H9 (cell line): Measurements from ENCODE around the gene PCDH10. TPM values are rescaled to one million over a fixed set of nuclear protein-coding genes. Genes with fewer than 3 reads are reported as not detected.

Experiments used
- DNase-seq: peaks from one replicate; pipeline ENCODE4 v3.0.0-alpha.2; 2017
- H2AFZ ChIP-seq: one replicate; pipeline ENCODE4 v1.6.1; 2013; ENCODE audit warnings: mild to moderate bottlenecking, low read length, control low read depth, moderate library complexity
- H2AK5ac ChIP-seq: 2 replicates; pipeline ENCODE4 v1.6.1; 2013; ENCODE audit warnings: low read length, control low read depth, mixed read lengths; ENCODE audit not compliant: insufficient read length
- H2BK120ac ChIP-seq: one replicate; pipeline ENCODE4 v1.6.1; 2013; ENCODE audit warnings: low read depth, mild to moderate bottlenecking, low read length, control low read depth, inconsistent platforms; ENCODE audit not compliant: poor library complexity, severe bottlenecking
- H2BK12ac ChIP-seq: 2 replicates; pipeline ENCODE4 v1.6.1; 2013; ENCODE audit warnings: low read length, control low read depth, mixed read lengths, low read depth; ENCODE audit not compliant: insufficient read length
- H2BK15ac ChIP-seq: 2 replicates; pipeline ENCODE4 v1.6.1; 2013; ENCODE audit warnings: low read depth, low read length, control low read depth
- H2BK20ac ChIP-seq: one replicate; pipeline ENCODE4 v1.6.1; 2013; ENCODE audit warnings: low read depth, mild to moderate bottlenecking, low read length, control low read depth, inconsistent platforms; ENCODE audit not compliant: poor library complexity, severe bottlenecking
- H2BK5ac ChIP-seq: 2 replicates; pipeline ENCODE4 v1.6.1; 2013; ENCODE audit warnings: low read length, control low read depth, mixed read lengths; ENCODE audit not compliant: insufficient read length
- H3K14ac ChIP-seq: 2 replicates; pipeline ENCODE4 v1.6.1; 2013; ENCODE audit warnings: low read length, control low read depth; ENCODE audit not compliant: insufficient read depth
- H3K18ac ChIP-seq: 2 replicates; pipeline ENCODE4 v1.6.1; 2013; ENCODE audit warnings: low read depth, mild to moderate bottlenecking, mixed read lengths, low read length, control low read depth; ENCODE audit not compliant: insufficient read length
- H3K23ac ChIP-seq: 2 replicates; pipeline ENCODE4 v1.6.1; 2013; ENCODE audit warnings: low read length, control low read depth, mixed read lengths, low read depth; ENCODE audit not compliant: insufficient read length
- H3K23me2 ChIP-seq: 2 replicates; pipeline ENCODE4 v1.6.1; 2013; ENCODE audit warnings: low read depth, mild to moderate bottlenecking, mixed read lengths, low read length, control low read depth; ENCODE audit not compliant: insufficient read length, poor library complexity, severe bottlenecking
- H3K27ac ChIP-seq: 2 replicates; pipeline ENCODE4 v1.5.1; 2013; ENCODE audit warnings: low read length, control low read depth, mixed read lengths, low read depth; ENCODE audit not compliant: insufficient read length
- H3K27me3 ChIP-seq: 2 replicates; pipeline ENCODE4 v1.6.1; 2013; ENCODE audit warnings: low read length, control low read depth, inconsistent platforms; ENCODE audit not compliant: insufficient read depth
- H3K4ac ChIP-seq: 2 replicates; pipeline ENCODE4 v1.6.1; 2013; ENCODE audit warnings: low read depth, mild to moderate bottlenecking, control low read depth, inconsistent platforms, low read length, moderate library complexity
- H3K4me1 ChIP-seq: 2 replicates; pipeline ENCODE4 v1.6.1; 2013; ENCODE audit warnings: low read length, control low read depth, inconsistent platforms; ENCODE audit not compliant: insufficient read depth
- H3K4me2 ChIP-seq: 2 replicates; pipeline ENCODE4 v1.6.1; 2013; ENCODE audit warnings: low read length, control low read depth, mixed read lengths; ENCODE audit not compliant: insufficient read length, insufficient read depth
- H3K56ac ChIP-seq: 2 replicates; pipeline ENCODE4 v1.6.1; 2013; ENCODE audit warnings: low read depth, mild to moderate bottlenecking, mixed read lengths, low read length, control low read depth; ENCODE audit not compliant: insufficient read length
- H3K79me1 ChIP-seq: 2 replicates; pipeline ENCODE4 v1.6.1; 2013; ENCODE audit warnings: low read depth, mild to moderate bottlenecking, moderate library complexity, low read length, control low read depth, inconsistent platforms; ENCODE audit not compliant: insufficient read depth, poor library complexity, severe bottlenecking
- H3K79me2 ChIP-seq: 2 replicates; pipeline ENCODE4 v1.6.1; 2013; ENCODE audit warnings: low read length, control low read depth, inconsistent platforms; ENCODE audit not compliant: insufficient read depth
- H3K9ac ChIP-seq: 2 replicates; pipeline ENCODE4 v1.6.1; 2013; ENCODE audit warnings: low read length, control low read depth, mixed read lengths; ENCODE audit not compliant: insufficient read length; ENCODE audit errors: extremely low read depth
- H3K9me3 ChIP-seq: one replicate; pipeline ENCODE4 v1.6.1; 2013; ENCODE audit warnings: low read depth, low read length, inconsistent platforms; ENCODE audit not compliant: control insufficient read depth
- H3T11ph ChIP-seq: one replicate; pipeline ENCODE4 v1.6.1; 2013; ENCODE audit warnings: mild to moderate bottlenecking, low read length, control low read depth, inconsistent platforms
- H4K20me1 ChIP-seq: one replicate; pipeline ENCODE4 v1.6.1; 2013; ENCODE audit not compliant: control insufficient read depth, insufficient read length, insufficient read depth
- H4K5ac ChIP-seq: 2 replicates; pipeline ENCODE4 v1.6.1; 2013; ENCODE audit warnings: low read depth, mild to moderate bottlenecking, mixed read lengths, low read length, control low read depth; ENCODE audit not compliant: insufficient read length
- H4K8ac ChIP-seq: replicated peaks from 2 replicates; pipeline ENCODE4 v1.6.1; 2013; ENCODE audit warnings: low read length, control low read depth, mixed read lengths, low read depth; ENCODE audit not compliant: insufficient read length
- H4K91ac ChIP-seq: 2 replicates; pipeline ENCODE4 v1.6.1; 2013; ENCODE audit warnings: low read depth, mild to moderate bottlenecking, moderate library complexity, mixed read lengths, low read length, control low read depth; ENCODE audit not compliant: insufficient read length
- H3K27ac Mint-ChIP-seq, 3 experiments: 2 replicates in 2 of 3; 3 replicates in 1 of 3; pipeline ENCODE4 v1.8.0; 2020 to 2021; ENCODE audit warnings: mixed read lengths in 3 of 3, mild to moderate bottlenecking in 1 of 3, moderate library complexity in 1 of 3
- H3K27me3 Mint-ChIP-seq: 2 replicates; pipeline ENCODE4 v1.8.0; 2021; ENCODE audit warnings: low read depth, mild to moderate bottlenecking, moderate library complexity, mixed read lengths
- H3K36me3 Mint-ChIP-seq, 3 experiments: 2 replicates in 2 of 3; 3 replicates in 1 of 3; pipeline ENCODE4 v1.8.0; 2020 to 2021; ENCODE audit warnings: low read depth in 3 of 3, mixed read lengths in 3 of 3; ENCODE audit not compliant: insufficient read depth in 1 of 3
- H3K4me1 Mint-ChIP-seq, 2 experiments: 2 replicates each; pipeline ENCODE4 v1.8.0; 2020; ENCODE audit warnings: mixed read lengths in 2 of 2
- H3K4me3 Mint-ChIP-seq, 2 experiments: 2 replicates in 1 of 2; 3 replicates in 1 of 2; pipeline ENCODE4 v1.8.0; 2020 to 2021; ENCODE audit warnings: mild to moderate bottlenecking in 2 of 2, mixed read lengths in 2 of 2, moderate library complexity in 1 of 2
- H3K9me3 Mint-ChIP-seq, 2 experiments: 2 replicates in 1 of 2; 3 replicates in 1 of 2; pipeline ENCODE4 v1.8.0; 2020; ENCODE audit warnings: mild to moderate bottlenecking in 2 of 2, mixed read lengths in 2 of 2, moderate library complexity in 1 of 2
- WGBS: extraction: QIAGEN DNeasy Blood & Tissue Kit; methylation state at CpG from one replicate; pipeline ENCODE4 v1.1.7; 2013; ENCODE audit warnings: missing lambda C conversion rate, low lambda C conversion rate, mixed read lengths; ENCODE audit not compliant: insufficient read length; ENCODE audit errors: extremely low coverage; 5-methylcytosine and 5-hydroxymethylcytosine counted together
- total RNA-seq: library from RNA; stranded (reverse); gene quantifications from 2 replicates; pipeline ENCODE4 v1.2.1, GENCODE V29; 2021
- TF ChIP-seq, protein P1 (sequence below): fragments of 200-600 bp; sonication (generic); conservative IDR thresholded peaks from 3 replicates; pipeline ENCODE4 v1.8.0; 2021; ENCODE audit warnings: antibody characterized with exemption, mild to moderate bottlenecking

Gene PCDH10
- total RNA-seq, 1 experiment from 2014 or later, result 8.1 TPM

DNA sequence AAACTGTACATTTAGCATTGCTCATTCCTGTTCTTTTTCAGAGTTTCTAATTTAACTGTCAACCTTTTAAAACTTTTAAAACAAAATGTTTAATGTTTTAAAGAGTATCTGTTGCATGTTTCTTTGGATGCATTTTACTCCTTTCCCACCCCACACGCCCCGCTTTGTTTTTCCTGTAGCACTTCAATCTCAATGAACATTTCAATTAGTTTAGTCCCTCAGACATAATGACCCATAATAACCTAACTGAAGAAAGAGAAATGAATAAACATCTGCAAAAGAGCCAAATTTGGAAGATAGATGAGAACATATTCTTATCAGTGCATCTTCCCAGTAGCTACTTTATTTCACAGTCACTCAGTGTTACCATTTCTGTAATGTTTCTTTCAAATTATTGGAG is 7.5 kb downstream of the PCDH10 start:
- no peak overlapping the region for H2AK5ac ChIP-seq
- Mint-ChIP-seq H3K36me3 (peaks cover 0 to 6% (median 0%) of the 10 kb centered on the region in 3 experiments; a peak in 2 of 7 replicates), H3K27me3 (peaks cover 25% of the 10 kb centered on the region), H3K4me1 (peaks cover 26 to 30% of the 10 kb centered on the region in 2 experiments), H3K4me3 (no peak overlapping the region), H3K9me3 (no peaks in the 10 kb centered on the region), H3K27ac (no peak overlapping the region)
- no peak for DNase-seq
- H2BK5ac ChIP-seq, result no peak overlapping the region
- H3K18ac ChIP-seq, result no peak overlapping the region
- H2BK15ac ChIP-seq, result no peak overlapping the region
- H3K27ac ChIP-seq, result no peak overlapping the region
- no peak overlapping the region for H3K9ac ChIP-seq
- no peak overlapping the region for H2AFZ ChIP-seq
- H3K4ac ChIP-seq, result no peak overlapping the region
- no CpG with 5 or more reads among the region's 2 CpGs for WGBS
- H3K4me2 ChIP-seq, result no peak overlapping the region
- H4K5ac ChIP-seq, result no peak overlapping the region
- H2BK120ac ChIP-seq, result no peak overlapping the region
- H4K8ac ChIP-seq, result no peak overlapping the region
- H3K23ac ChIP-seq, result no peak overlapping the region
- peaks cover 15% of the 10 kb centered on the region; the same call in 1 of the 2 replicates for H3K27me3 ChIP-seq
- H4K91ac ChIP-seq, result no peak overlapping the region
- no peak overlapping the region for H2BK20ac ChIP-seq
- TF ChIP-seq, protein P1, sequence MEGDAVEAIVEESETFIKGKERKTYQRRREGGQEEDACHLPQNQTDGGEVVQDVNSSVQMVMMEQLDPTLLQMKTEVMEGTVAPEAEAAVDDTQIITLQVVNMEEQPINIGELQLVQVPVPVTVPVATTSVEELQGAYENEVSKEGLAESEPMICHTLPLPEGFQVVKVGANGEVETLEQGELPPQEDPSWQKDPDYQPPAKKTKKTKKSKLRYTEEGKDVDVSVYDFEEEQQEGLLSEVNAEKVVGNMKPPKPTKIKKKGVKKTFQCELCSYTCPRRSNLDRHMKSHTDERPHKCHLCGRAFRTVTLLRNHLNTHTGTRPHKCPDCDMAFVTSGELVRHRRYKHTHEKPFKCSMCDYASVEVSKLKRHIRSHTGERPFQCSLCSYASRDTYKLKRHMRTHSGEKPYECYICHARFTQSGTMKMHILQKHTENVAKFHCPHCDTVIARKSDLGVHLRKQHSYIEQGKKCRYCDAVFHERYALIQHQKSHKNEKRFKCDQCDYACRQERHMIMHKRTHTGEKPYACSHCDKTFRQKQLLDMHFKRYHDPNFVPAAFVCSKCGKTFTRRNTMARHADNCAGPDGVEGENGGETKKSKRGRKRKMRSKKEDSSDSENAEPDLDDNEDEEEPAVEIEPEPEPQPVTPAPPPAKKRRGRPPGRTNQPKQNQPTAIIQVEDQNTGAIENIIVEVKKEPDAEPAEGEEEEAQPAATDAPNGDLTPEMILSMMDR, result no peak
- H4K20me1 ChIP-seq, result peaks cover 2% of the 10 kb centered on the region
- H3K14ac ChIP-seq, result no peak overlapping the region
- H3K79me2 ChIP-seq, result no peaks in the 10 kb centered on the region
- no peaks in the 10 kb centered on the region for H3K79me1 ChIP-seq
- H3T11ph ChIP-seq, result no peak overlapping the region
- H3K56ac ChIP-seq, result no peak overlapping the region
- no peak overlapping the region for H2BK12ac ChIP-seq
- no peaks in the 10 kb centered on the region for H3K4me1 ChIP-seq
- no peaks in the 10 kb centered on the region for H3K9me3 ChIP-seq
- peaks cover 16% of the 10 kb centered on the region for H3K23me2 ChIP-seq
